Eye (tissue), 1 donor: ENCODE data around the gene ZC3H7B.
"Not testable (repeated sequence)": the region's sequence is repeated elsewhere in the genome, so short reads cannot be mapped to it uniquely, and the experiment has no call there.

ENCODE experiments used
- DNase-seq: peaks from one replicate; pipeline ENCODE4 v3.0.0-alpha.2; 2015

Gene ZC3H7B

GRCh38 chr22:41285820-41286638 lies 15.3 kb upstream of the ZC3H7B start, which contains the start of gene RANGAP1:
Gene RANGAP1 (minus strand): TSS chr22:41286187. CDS start chr22:41281044, 5,143 bp downstream.
- peak; percentile 99 for DNase-seq

- no peak for DNase-seq
Observed at GRCh38 chr22:41286639-41287091, 14.7 kb upstream of the ZC3H7B start.

- no peak for DNase-seq
Observed at GRCh38 chr22:41288245-41288946, 12.9 kb upstream of the ZC3H7B start.

- no peak for DNase-seq
Observed at GRCh38 chr22:41289671-41290070, 11.7 kb upstream of the ZC3H7B start.

GRCh38 chr22:41290262-41291221 lies 10.8 kb upstream of the ZC3H7B start:
- DNase-seq = peak; percentile 45

GRCh38 chr22:41294816-41295215 lies 6.5 kb upstream of the ZC3H7B start:
- DNase-seq = not testable (repeated sequence)

- no peak for DNase-seq
Observed at GRCh38 chr22:41296826-41297667, 4.3 kb upstream of the ZC3H7B start.

GRCh38 chr22:41300661-41301060 lies 664 bp upstream of the ZC3H7B start:
- DNase-seq = no peak

GRCh38 chr22:41302021-41302767 lies 869 bp downstream of the ZC3H7B start:
- peak; percentile 76 for DNase-seq

GRCh38 chr22:41302811-41303210 lies 1.5 kb downstream of the ZC3H7B start:
- no peak for DNase-seq

GRCh38 chr22:41305646-41306045 lies 4.3 kb downstream of the ZC3H7B start:
- DNase-seq = no peak

GRCh38 chr22:41308054-41308453 lies 6.7 kb downstream of the ZC3H7B start:
- no peak for DNase-seq

- no peak for DNase-seq
Observed at GRCh38 chr22:41308544-41308947, 7.2 kb downstream of the ZC3H7B start.

- DNase-seq = no peak
Observed at GRCh38 chr22:41310336-41310735, 9.0 kb downstream of the ZC3H7B start.

- DNase-seq = no peak
Observed at GRCh38 chr22:41311487-41311886, 10.2 kb downstream of the ZC3H7B start.

- DNase-seq = no peak
Observed at GRCh38 chr22:41314821-41315220, 13.5 kb downstream of the ZC3H7B start.

- DNase-seq = no peak
Observed at GRCh38 chr22:41315586-41315985, 14.3 kb downstream of the ZC3H7B start.

- DNase-seq = peak; percentile 24
Observed at GRCh38 chr22:41320416-41321240, 19.3 kb downstream of the ZC3H7B start.

GRCh38 chr22:41324821-41325528 lies 23.6 kb downstream of the ZC3H7B start:
- no peak for DNase-seq
